GM21576 (cell line): ENCODE measurements around the gene CCL3.
A peak's percentile ranks its signal among the peaks of the same experiment; 100 is the strongest.
"Not testable (repeated sequence)": the region's sequence is repeated elsewhere in the genome, so short reads cannot be mapped to it uniquely, and the experiment has no call there.

ENCODE experiments used
- ATAC-seq: cut with Tn5 transposase; IDR thresholded peaks from one replicate; pipeline ENCODE4 v1.9.1; 2021; ENCODE audit warnings: mild to moderate bottlenecking, moderate library complexity; ENCODE audit not compliant: unreplicated experiment

Gene CCL3

GRCh38 chr17:36117505-36118382, 27.8 kb upstream of the CCL3 start:
- no peak for ATAC-seq

GRCh38 chr17:36115649-36115977, 25.7 kb upstream of the CCL3 start:
- ATAC-seq, result not testable (repeated sequence)

GRCh38 chr17:36114971-36115648, 25.2 kb upstream of the CCL3 start:
- ATAC-seq, result not testable (repeated sequence)

GRCh38 chr17:36113131-36113530, 23.2 kb upstream of the CCL3 start:
- ATAC-seq, result not testable (repeated sequence)

GRCh38 chr17:36112572-36112971, 22.6 kb upstream of the CCL3 start:
- ATAC-seq, result no peak

GRCh38 chr17:36111068-36111490, 21.1 kb upstream of the CCL3 start:
- ATAC-seq, result no peak

GRCh38 chr17:36108265-36108664, 18.3 kb upstream of the CCL3 start:
- not testable (repeated sequence) for ATAC-seq

GRCh38 chr17:36107660-36108059, 17.7 kb upstream of the CCL3 start:
- ATAC-seq, result no peak

- ATAC-seq, result no peak
These were observed 16.5 kb upstream of the CCL3 start for GRCh38 chr17:36106493-36106835.

GRCh38 chr17:36105781-36106492, 16.0 kb upstream of the CCL3 start:
- no peak for ATAC-seq

GRCh38 chr17:36104701-36105181, 14.8 kb upstream of the CCL3 start:
- no peak for ATAC-seq

- not testable (repeated sequence) for ATAC-seq
These were observed 14.3 kb upstream of the CCL3 start for GRCh38 chr17:36104246-36104645.

- peak; percentile 77 for ATAC-seq
These were observed 13.5 kb upstream of the CCL3 start, which contains the start of gene CCL4 for GRCh38 chr17:36103401-36103975. Gene CCL4, plus strand, starts transcription at chr17:36103827. Its CDS starts 79 bp downstream, at chr17:36103906.

- ATAC-seq, result not testable (repeated sequence)
These were observed 9.1 kb upstream of the CCL3 start for GRCh38 chr17:36099004-36099403.

GRCh38 chr17:36095992-36096391, 6.0 kb upstream of the CCL3 start:
- no peak for ATAC-seq

GRCh38 chr17:36094746-36095145, 4.8 kb upstream of the CCL3 start:
- ATAC-seq, result no peak

GRCh38 chr17:36094232-36094631, 4.3 kb upstream of the CCL3 start:
- ATAC-seq, result no peak

- ATAC-seq, result not testable (repeated sequence)
These were observed 2.8 kb upstream of the CCL3 start for GRCh38 chr17:36092715-36093114.

- ATAC-seq, result no peak
These were observed 2.3 kb upstream of the CCL3 start for GRCh38 chr17:36092230-36092629.

- no peak for ATAC-seq
These were observed 541 bp downstream of the CCL3 start for GRCh38 chr17:36089339-36089865.
